PFSK-1 (cell line): ENCODE measurements around the gene SOHLH2.

ENCODE experiments used
- FOXP2 ChIP-seq: optimal IDR thresholded peaks from 2 replicates; pipeline ENCODE3; 2011; ENCODE audit warnings: borderline replicate concordance, control low read depth, inconsistent platforms; ENCODE audit not compliant: insufficient read depth; ENCODE audit errors: extremely low read length, extremely low read depth
- POLR2AphosphoS5 ChIP-seq: IDR thresholded peaks from 2 replicates; pipeline ENCODE4 v1.6.1; 2012; ENCODE audit warnings: low read depth, mild to moderate bottlenecking, control low read depth, low read length, moderate library complexity
- REST ChIP-seq, 2 experiments: IDR thresholded peaks; 2 replicates each; pipeline versions ENCODE4 v1.6.1 to v1.8.0; 2011 to 2012; ENCODE audit warnings: low read depth in 2 of 2, low read length in 2 of 2, control low read depth in 1 of 2, inconsistent platforms in 1 of 2, mild to moderate bottlenecking in 1 of 2, moderate library complexity in 1 of 2; ENCODE audit not compliant: insufficient read depth in 1 of 2
- SIN3A ChIP-seq: IDR thresholded peaks from 2 replicates; pipeline ENCODE4 v1.6.1; 2012; ENCODE audit warnings: mild to moderate bottlenecking, low read length, moderate library complexity, borderline replicate concordance; ENCODE audit not compliant: insufficient read depth
- TAF1 ChIP-seq: IDR thresholded peaks from 2 replicates; pipeline ENCODE4 v1.6.1; 2012; ENCODE audit warnings: low read length, control low read depth, borderline replicate concordance; ENCODE audit not compliant: insufficient read depth

GRCh38 chr13:36188441-36188840, 25.9 kb downstream of the SOHLH2 start:
- TF ChIP-seq POLR2AphosphoS5 = no peak
- no peak for TF ChIP-seq SIN3A
- no peak for TF ChIP-seq REST (IDR thresholded peaks at IDR 0.05; ENCODE audit: insufficient read depth in 1 of 2, low read depth in 2 of 2, low read length in 2 of 2)
- no peak for TF ChIP-seq TAF1
- TF ChIP-seq FOXP2 = no peak
